ENCODE results near the gene PTPN20. TPM values are rescaled to one million over a fixed set of nuclear protein-coding genes. Genes with fewer than 3 reads are reported as not detected.

Gene PTPN20
- total and polyA plus RNA-seq, 2 of the 8 experiments (the other 6 are each of a cell fraction or from before 2014, with no cell fraction given), result not detected

- TF ChIP-seq CHD7 (IDR thresholded peaks at IDR 0.05; ENCODE audit: insufficient replicate concordance, low read length), result no peak
Observed at GRCh38 chr10:47031901-47032465, 120.8 kb downstream of the PTPN20 start (continued).
